ENCODE data around the gene DNAH17. TPM values are rescaled to one million over a fixed set of nuclear protein-coding genes. Genes with fewer than 3 reads are reported as not detected.

Gene DNAH17
- total and polyA plus RNA-seq, 2 donors (not counting 3 experiments of a cell fraction or from before 2014, with no cell fraction given): not detected

DNA sequence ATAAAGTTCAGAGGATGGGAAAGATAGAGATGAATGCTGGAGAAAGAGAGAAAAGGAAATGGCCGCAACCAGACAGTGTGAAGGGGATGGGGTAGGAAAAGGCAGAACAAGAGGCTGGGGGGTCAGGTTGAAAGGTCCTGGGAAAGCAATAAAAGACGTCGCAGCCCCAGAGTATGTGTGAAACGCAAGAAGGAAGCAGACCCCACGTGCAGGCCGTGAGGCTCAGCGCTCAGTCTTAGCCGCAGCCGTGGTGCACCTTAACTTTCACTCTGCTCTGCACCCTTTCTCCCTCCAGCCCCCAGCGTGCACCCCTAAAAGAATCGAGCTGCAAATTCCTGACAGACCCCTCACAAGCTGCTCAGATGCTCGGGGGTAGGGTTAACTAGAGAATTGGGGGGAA lies 1.9 kb downstream of the DNAH17 start:
- H3K9me3 ChIP-seq (replicated peaks; ENCODE audit: control insufficient read depth, insufficient read depth, low read length): no peaks in the 10 kb centered on the region
- dilution Hi-C loops (cut with MboI; ENCODE audit: extremely low pct_ligation_motif_present, low sequenced_read_pairs) (no loop called here), intact Hi-C loops (cut with micrococcal nuclease) (no loop called here)
- H3K4me2 ChIP-seq (ENCODE audit: insufficient read depth, low read length): no peak overlapping the region
- H3K27ac ChIP-seq (ENCODE audit: insufficient read depth, low read depth, low read length): no peak overlapping the region
- no peaks in the 10 kb centered on the region for H3K79me2 ChIP-seq (ENCODE audit: control insufficient read depth, insufficient read depth, low read length)
- H2AFZ ChIP-seq (ENCODE audit: low read depth, low read length): no peak overlapping the region
- no peak overlapping the region for H3K9ac ChIP-seq (replicated peaks; ENCODE audit: extremely low read depth, insufficient read depth, low read length)
- H3K4me3 ChIP-seq (replicated peaks in 1 of 3; ENCODE audit: insufficient read depth in 1 of 3, low read depth in 1 of 3, low read length in 3 of 3): no peak overlapping the region
- no TSS peak for BruUV-seq (replicated peaks)
- DNase-seq (ENCODE audit: low read depth, low spot score) (no peak), FAIRE-seq (no peak)
- H3K4me1 ChIP-seq (ENCODE audit: control insufficient read depth, extremely low read depth, insufficient read depth, low read length): no peaks in the 10 kb centered on the region
- H3K27me3 ChIP-seq (ENCODE audit: control insufficient read depth in 2 of 2, insufficient read depth in 2 of 2, low read length in 2 of 2): peaks cover 0 to 3% of the 10 kb centered on the region in 2 experiments
- CTCF ChIA-PET: no interaction called here
- H3K36me3 ChIP-seq (ENCODE audit: control insufficient read depth in 2 of 2, extremely low read depth in 1 of 2, insufficient read depth in 2 of 2, low read length in 2 of 2): no peaks in the 10 kb centered on the region
- no peaks in the 10 kb centered on the region for H4K20me1 ChIP-seq (replicated peaks; ENCODE audit: control insufficient read depth, extremely low read depth, insufficient read depth, low read length)
- TF ChIP-seq EZH2 (IDR thresholded peaks at IDR 0.05; ENCODE audit: borderline replicate concordance, low read depth, low read length, severe bottlenecking) (no peak), MYC (IDR thresholded peaks at IDR 0.05; ENCODE audit: low read depth, low read length) (no peak), GATA2 (IDR thresholded peaks at IDR 0.05; ENCODE audit: insufficient read depth, insufficient read length, low read depth, low read length) (no peak), FOS (IDR thresholded peaks at IDR 0.05; ENCODE audit: borderline replicate concordance, insufficient read depth, low read length) (no peak), POLR2AphosphoS5 (IDR thresholded peaks at IDR 0.05; ENCODE audit: insufficient read depth, low read depth, low read length) (no peak), POLR2A (IDR thresholded peaks at IDR 0.05; ENCODE audit: low read depth, low read length) (no peak), JUN (IDR thresholded peaks at IDR 0.05; ENCODE audit: borderline replicate concordance, insufficient read depth, insufficient read length, low read depth) (no peak)
- TF ChIP-seq, protein P1, sequence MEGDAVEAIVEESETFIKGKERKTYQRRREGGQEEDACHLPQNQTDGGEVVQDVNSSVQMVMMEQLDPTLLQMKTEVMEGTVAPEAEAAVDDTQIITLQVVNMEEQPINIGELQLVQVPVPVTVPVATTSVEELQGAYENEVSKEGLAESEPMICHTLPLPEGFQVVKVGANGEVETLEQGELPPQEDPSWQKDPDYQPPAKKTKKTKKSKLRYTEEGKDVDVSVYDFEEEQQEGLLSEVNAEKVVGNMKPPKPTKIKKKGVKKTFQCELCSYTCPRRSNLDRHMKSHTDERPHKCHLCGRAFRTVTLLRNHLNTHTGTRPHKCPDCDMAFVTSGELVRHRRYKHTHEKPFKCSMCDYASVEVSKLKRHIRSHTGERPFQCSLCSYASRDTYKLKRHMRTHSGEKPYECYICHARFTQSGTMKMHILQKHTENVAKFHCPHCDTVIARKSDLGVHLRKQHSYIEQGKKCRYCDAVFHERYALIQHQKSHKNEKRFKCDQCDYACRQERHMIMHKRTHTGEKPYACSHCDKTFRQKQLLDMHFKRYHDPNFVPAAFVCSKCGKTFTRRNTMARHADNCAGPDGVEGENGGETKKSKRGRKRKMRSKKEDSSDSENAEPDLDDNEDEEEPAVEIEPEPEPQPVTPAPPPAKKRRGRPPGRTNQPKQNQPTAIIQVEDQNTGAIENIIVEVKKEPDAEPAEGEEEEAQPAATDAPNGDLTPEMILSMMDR (IDR thresholded peaks at IDR 0.05; ENCODE audit: extremely low read depth in 1 of 2, insufficient read depth in 1 of 2, low read depth in 1 of 2, low read length in 2 of 2): no peak
- TF ChIP-seq, protein P2, sequence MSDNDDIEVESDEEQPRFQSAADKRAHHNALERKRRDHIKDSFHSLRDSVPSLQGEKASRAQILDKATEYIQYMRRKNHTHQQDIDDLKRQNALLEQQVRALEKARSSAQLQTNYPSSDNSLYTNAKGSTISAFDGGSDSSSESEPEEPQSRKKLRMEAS (IDR thresholded peaks at IDR 0.05; ENCODE audit: insufficient read depth, insufficient read length): no peak
- POLR2A ChIA-PET: no interaction called here
- H3K9me1 ChIP-seq (replicated peaks; ENCODE audit: control insufficient read depth, extremely low read depth, insufficient read depth, low read length): no peaks in the 10 kb centered on the region

Data from endothelial cell of umbilical vein (primary cell).